Fibroblast of lung (primary cell): ENCODE data around the gene IPP. TPM values are rescaled to one million over a fixed set of nuclear protein-coding genes. Genes with fewer than 3 reads are reported as not detected.
"Not testable (repeated sequence)": the region's sequence is repeated elsewhere in the genome, so short reads cannot be mapped to it uniquely, and the experiment has no call there.

Source experiments
- DNase-seq, 2 donors: peaks; one replicate each; pipeline versions ENCODE4 v3.0.0 to v3.0.0-alpha.2; 2010; ENCODE audit warnings: low read depth in 2 of 2
- H2AFZ ChIP-seq: 2 replicates; pipeline ENCODE4 v1.5.1; 2012; ENCODE audit warnings: low read length, control low read depth, inconsistent platforms
- H3K27ac ChIP-seq: 2 replicates; pipeline ENCODE4 v1.5.1; 2011; ENCODE audit warnings: low read length, control low read depth; ENCODE audit not compliant: insufficient read depth
- H3K27me3 ChIP-seq: 2 replicates; pipeline ENCODE4 v1.5.1; 2011; ENCODE audit warnings: mild to moderate bottlenecking, low read length; ENCODE audit not compliant: control insufficient read depth, insufficient read depth
- H3K36me3 ChIP-seq: 2 replicates; pipeline ENCODE4 v1.5.1; 2011; ENCODE audit warnings: low read length; ENCODE audit not compliant: control insufficient read depth, insufficient read depth
- H3K4me1 ChIP-seq: 2 replicates; pipeline ENCODE4 v1.5.1; 2011; ENCODE audit warnings: low read length; ENCODE audit not compliant: control insufficient read depth, insufficient read depth; ENCODE audit errors: extremely low read depth
- H3K4me2 ChIP-seq: 2 replicates; pipeline ENCODE4 v1.5.1; 2011; ENCODE audit warnings: low read length, control low read depth; ENCODE audit not compliant: insufficient read depth; ENCODE audit errors: extremely low read depth
- H3K4me3 ChIP-seq, 4 experiments: fragments of 200-600 bp in 1 of 4; sonication (generic) in 1 of 4; replicated peaks in 1 of 4; 2 replicates each; pipeline ENCODE4 v1.5.1; 2011 to 2016; ENCODE audit warnings: low read length in 4 of 4, low read depth in 3 of 4, mild to moderate bottlenecking in 3 of 4, control low read depth in 2 of 4, inconsistent platforms in 1 of 4, mixed read lengths in 1 of 4; ENCODE audit not compliant: insufficient read depth in 1 of 4; ENCODE audit errors: control extremely low read depth in 1 of 4
- H3K79me2 ChIP-seq: 2 replicates; pipeline ENCODE4 v1.5.1; 2012; ENCODE audit warnings: mild to moderate bottlenecking, low read length, inconsistent platforms; ENCODE audit not compliant: control insufficient read depth, insufficient read depth
- H3K9ac ChIP-seq: 2 replicates; pipeline ENCODE4 v1.5.1; 2011; ENCODE audit warnings: mild to moderate bottlenecking, low read length, control low read depth; ENCODE audit not compliant: insufficient read depth
- H3K9me3 ChIP-seq: 2 replicates; pipeline ENCODE4 v1.5.1; 2012; ENCODE audit warnings: low read depth, low read length; ENCODE audit not compliant: control insufficient read depth, insufficient read depth
- H4K20me1 ChIP-seq: 2 replicates; pipeline ENCODE4 v1.5.1; 2011; ENCODE audit warnings: low read length; ENCODE audit not compliant: control insufficient read depth, insufficient read depth; ENCODE audit errors: extremely low read depth
- EZH2 ChIP-seq: IDR thresholded peaks from 2 replicates; pipeline ENCODE4 v1.5.1; 2012; ENCODE audit warnings: low read length, control low read depth, mild to moderate bottlenecking; ENCODE audit errors: missing control alignments
- polyA plus RNA-seq, 2 donors: library from polyadenylated mRNA; depleted of rRNA in 1 of 2; stranded (reverse) in 1 of 2; unstranded in 1 of 2; fragments of >200 nt; gene quantifications; 2 replicates each; pipeline ENCODE4 v1.2.1, GENCODE V29; 2011 to 2012; ENCODE audit warnings: missing spikeins in 1 of 2
- total RNA-seq: library from RNA; depleted of rRNA; stranded (reverse); fragments of >200 nt; gene quantifications from 2 replicates; pipeline ENCODE4 v1.2.1, GENCODE V29; 2014
- TF ChIP-seq, protein P1 (sequence below), 2 donors: IDR thresholded peaks in 1 of 2; conservative IDR thresholded peaks in 1 of 2; 1 replicate in 1 of 2; 2 replicates in 1 of 2; pipeline ENCODE4 v1.5.1; 2011 to 2012; ENCODE audit warnings: low read length in 2 of 2, control low read depth in 1 of 2, inconsistent platforms in 1 of 2, low read depth in 1 of 2, mild to moderate bottlenecking in 1 of 2

IPP gene
- total and polyA plus RNA-seq, 2 donors (not counting 1 experiment from before 2014, with no cell fraction given): 11.0 to 15.2 TPM

DNA sequence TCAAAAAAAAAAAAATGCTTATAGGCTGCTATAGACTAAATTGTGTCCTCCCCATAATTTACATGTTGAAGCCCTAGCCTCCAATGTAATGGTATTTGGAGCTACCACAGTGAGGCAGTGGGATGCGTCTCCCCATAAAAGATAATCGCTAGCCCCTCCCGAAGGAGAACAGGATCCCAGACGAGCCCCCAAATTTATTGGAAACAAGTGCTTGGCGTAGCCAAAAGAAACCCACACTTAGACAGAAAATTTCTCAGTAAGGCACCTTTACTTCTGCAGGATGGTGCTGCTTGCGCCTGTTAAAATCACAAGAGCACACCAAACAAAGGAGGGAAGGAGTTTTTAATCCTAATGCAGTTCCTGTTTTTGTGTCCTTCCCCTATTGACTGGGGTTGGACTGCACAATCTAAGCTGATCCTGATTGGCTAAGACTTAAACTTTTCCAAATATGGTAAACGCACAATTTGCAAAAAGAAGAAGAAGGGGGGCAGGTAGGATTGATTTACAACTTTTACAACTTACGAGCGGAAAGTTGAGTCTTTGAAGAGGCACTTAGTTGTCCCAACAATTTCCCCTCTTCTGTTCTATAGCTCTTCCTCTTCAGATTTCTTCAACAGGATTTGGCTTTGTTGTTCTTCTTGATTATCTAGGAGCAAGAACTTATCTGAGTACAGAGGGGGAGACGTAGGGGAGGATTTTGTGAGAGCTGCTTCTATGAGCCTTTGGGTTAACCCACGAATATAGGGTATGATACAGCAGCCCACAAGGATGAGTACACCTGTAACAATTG lies 3.0 kb upstream of the IPP start:
- Histone ChIP-seq H3K27me3 (peaks cover 6% of the 10 kb centered on the region), H3K4me2 (no peak overlapping the region), H3K4me1 (peaks cover 2% of the 10 kb centered on the region), H3K27ac (no peak overlapping the region), H3K9ac (no peak overlapping the region), H3K9me3 (no peaks in the 10 kb centered on the region), H3K36me3 (no peaks in the 10 kb centered on the region), H2AFZ (no peak overlapping the region), H4K20me1 (no peaks in the 10 kb centered on the region), H3K79me2 (peaks cover 2% of the 10 kb centered on the region), H3K4me3 (no peak overlapping the region)
- no peak for TF ChIP-seq EZH2
- TF ChIP-seq, protein P1, sequence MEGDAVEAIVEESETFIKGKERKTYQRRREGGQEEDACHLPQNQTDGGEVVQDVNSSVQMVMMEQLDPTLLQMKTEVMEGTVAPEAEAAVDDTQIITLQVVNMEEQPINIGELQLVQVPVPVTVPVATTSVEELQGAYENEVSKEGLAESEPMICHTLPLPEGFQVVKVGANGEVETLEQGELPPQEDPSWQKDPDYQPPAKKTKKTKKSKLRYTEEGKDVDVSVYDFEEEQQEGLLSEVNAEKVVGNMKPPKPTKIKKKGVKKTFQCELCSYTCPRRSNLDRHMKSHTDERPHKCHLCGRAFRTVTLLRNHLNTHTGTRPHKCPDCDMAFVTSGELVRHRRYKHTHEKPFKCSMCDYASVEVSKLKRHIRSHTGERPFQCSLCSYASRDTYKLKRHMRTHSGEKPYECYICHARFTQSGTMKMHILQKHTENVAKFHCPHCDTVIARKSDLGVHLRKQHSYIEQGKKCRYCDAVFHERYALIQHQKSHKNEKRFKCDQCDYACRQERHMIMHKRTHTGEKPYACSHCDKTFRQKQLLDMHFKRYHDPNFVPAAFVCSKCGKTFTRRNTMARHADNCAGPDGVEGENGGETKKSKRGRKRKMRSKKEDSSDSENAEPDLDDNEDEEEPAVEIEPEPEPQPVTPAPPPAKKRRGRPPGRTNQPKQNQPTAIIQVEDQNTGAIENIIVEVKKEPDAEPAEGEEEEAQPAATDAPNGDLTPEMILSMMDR (conservative IDR thresholded peaks at IDR 0.05 in 1 of 2, IDR thresholded peaks at IDR 0.05 in 1 of 2; ENCODE audit: low read depth in 1 of 2, low read length in 2 of 2): no peak
- DNase-seq: no peak

DNA sequence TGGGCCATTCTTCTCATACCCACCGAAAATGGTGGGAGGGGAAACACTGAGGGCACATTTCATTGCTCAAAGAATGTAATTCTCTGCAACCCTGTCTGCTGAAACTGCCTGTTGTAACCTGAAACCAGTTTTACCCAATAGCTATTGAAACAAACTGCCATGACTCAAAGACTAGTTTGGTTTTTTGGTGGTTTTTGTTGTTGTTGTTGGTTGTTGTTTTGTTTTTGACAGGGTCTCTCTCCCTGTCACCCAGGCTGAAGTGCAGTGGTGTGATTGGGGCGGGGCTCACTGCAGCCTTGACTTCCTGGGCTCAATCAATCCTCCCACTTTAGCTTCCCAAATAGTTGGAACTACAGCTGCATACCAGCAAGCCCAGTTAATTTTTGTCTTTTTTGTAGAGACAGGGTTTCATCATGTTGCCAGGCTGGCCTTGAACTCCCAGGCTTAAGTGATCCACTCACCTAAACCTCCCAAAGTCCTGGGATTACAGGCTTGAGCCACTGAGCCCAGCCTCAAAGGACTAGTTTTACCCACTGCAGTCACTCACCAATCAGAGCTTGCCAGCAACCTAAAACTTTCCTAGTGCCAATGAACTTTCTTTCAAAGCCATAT lies 2.1 kb upstream of the IPP start:
- Histone ChIP-seq H3K36me3 (no peaks in the 10 kb centered on the region), H2AFZ (no peak overlapping the region)

DNA sequence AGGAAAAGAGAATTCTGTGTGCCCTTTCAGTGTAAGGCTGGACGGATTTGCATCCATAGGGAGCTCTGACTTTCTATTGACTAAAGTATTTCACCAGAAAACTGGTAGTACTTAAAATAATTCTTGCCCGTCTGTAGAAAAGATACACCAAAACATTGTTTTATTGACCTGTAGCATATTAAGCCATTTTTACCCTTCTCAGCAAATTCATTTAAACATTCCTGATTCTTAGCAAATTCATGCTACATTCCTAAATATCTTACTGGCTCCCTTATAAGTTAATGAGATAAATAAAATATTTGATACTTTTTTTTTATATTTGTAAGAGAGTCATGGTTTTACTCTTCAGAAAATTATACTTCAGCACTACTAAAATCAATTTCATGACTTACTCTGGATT lies 1.6 kb upstream of the IPP start:
- TF ChIP-seq EZH2: no peak
- TF ChIP-seq, protein P1 (conservative IDR thresholded peaks at IDR 0.05 in 1 of 2, IDR thresholded peaks at IDR 0.05 in 1 of 2; ENCODE audit: low read depth in 1 of 2, low read length in 2 of 2): no peak
- DNase-seq: no peak
- Histone ChIP-seq H3K27me3 (peaks cover 2% of the 10 kb centered on the region), H3K27ac (no peak overlapping the region), H3K4me3 (no peak overlapping the region), H3K36me3 (no peaks in the 10 kb centered on the region), H2AFZ (no peak overlapping the region), H3K9ac (no peak overlapping the region), H3K4me1 (peaks cover 2% of the 10 kb centered on the region), H3K4me2 (no peak overlapping the region), H3K9me3 (no peaks in the 10 kb centered on the region), H3K79me2 (peaks cover 2% of the 10 kb centered on the region), H4K20me1 (no peaks in the 10 kb centered on the region)

More for the DNA sequence above, 2.1 kb upstream of the IPP start:
- TF ChIP-seq EZH2: no peak
- TF ChIP-seq, protein P1 (conservative IDR thresholded peaks at IDR 0.05 in 1 of 2, IDR thresholded peaks at IDR 0.05 in 1 of 2; ENCODE audit: low read depth in 1 of 2, low read length in 2 of 2): no peak
- Histone ChIP-seq H3K9ac (no peak overlapping the region), H3K4me3 (no peak overlapping the region), H3K9me3 (no peaks in the 10 kb centered on the region), H4K20me1 (no peaks in the 10 kb centered on the region), H3K4me1 (peaks cover 2% of the 10 kb centered on the region), H3K79me2 (peaks cover 2% of the 10 kb centered on the region), H3K27me3 (peaks cover 4% of the 10 kb centered on the region), H3K4me2 (no peak overlapping the region), H3K27ac (no peak overlapping the region)
- DNase-seq: peak; percentile 5 to 44

DNA sequence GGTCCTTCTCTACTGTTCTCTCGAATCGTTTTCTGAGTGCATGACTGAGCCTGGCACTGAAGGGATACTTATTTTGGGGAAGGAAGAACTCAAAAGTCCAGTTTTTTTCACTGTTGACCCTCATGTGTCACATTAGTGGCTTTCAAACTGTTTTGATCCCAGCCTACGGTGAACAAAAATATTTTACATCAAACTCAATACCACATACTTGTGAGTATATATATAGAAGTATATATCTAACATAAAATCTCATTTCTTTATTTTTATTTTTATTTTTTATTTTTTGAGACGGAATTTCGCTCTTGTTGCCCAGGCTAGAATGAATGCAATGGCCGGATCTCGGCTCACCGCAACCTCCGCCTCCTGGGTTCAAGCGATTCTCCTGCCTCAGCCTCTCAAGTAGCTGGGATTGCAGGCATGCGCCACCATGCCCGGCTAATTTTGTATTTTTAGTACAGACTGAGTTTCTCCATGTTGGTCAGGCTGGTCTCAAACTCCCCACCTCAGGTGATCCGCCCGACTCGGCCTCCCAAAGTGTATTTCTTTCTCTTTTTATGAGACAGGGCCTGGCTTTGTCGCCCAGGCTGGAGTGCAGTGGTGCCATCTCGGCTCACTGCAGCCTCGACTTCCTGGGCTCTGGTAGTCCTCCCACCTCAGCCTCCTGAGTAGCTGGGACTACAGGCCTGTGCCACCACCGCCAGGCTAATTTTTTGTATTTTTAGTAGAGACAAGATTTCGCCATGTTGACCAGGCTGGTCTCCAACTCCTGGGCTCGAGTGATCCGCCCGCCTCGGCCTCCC lies 786 bp upstream of the IPP start:
- Histone ChIP-seq H3K4me2 (peak overlapping the region; percentile 85), H3K27ac (peak overlapping the region; percentile 97), H3K4me3 (peak overlapping the region; percentile 29 to 94 (median 82)), H3K9ac (peak overlapping the region; percentile 90), H2AFZ (peak overlapping the region; percentile 93)
- H4K20me1 ChIP-seq, H3K27me3 ChIP-seq, DNase-seq, H3K9me3 ChIP-seq, H3K4me1 ChIP-seq, H3K36me3 ChIP-seq, H3K79me2 ChIP-seq: not testable (repeated sequence)
